H9 (cell line): ENCODE results near the gene TMEM273. TPM values are rescaled to one million over a fixed set of nuclear protein-coding genes. Genes with fewer than 3 reads are reported as not detected.

ENCODE experiments used
- DNase-seq: peaks from one replicate; pipeline ENCODE4 v3.0.0-alpha.2; 2017
- H2AFZ ChIP-seq: one replicate; pipeline ENCODE4 v1.6.1; 2013; ENCODE audit warnings: mild to moderate bottlenecking, low read length, control low read depth, moderate library complexity
- H2AK5ac ChIP-seq: 2 replicates; pipeline ENCODE4 v1.6.1; 2013; ENCODE audit warnings: low read length, control low read depth, mixed read lengths; ENCODE audit not compliant: insufficient read length
- H2BK120ac ChIP-seq: one replicate; pipeline ENCODE4 v1.6.1; 2013; ENCODE audit warnings: low read depth, mild to moderate bottlenecking, low read length, control low read depth, inconsistent platforms; ENCODE audit not compliant: poor library complexity, severe bottlenecking
- H2BK12ac ChIP-seq: 2 replicates; pipeline ENCODE4 v1.6.1; 2013; ENCODE audit warnings: low read length, control low read depth, mixed read lengths, low read depth; ENCODE audit not compliant: insufficient read length
- H2BK15ac ChIP-seq: 2 replicates; pipeline ENCODE4 v1.6.1; 2013; ENCODE audit warnings: low read depth, low read length, control low read depth
- H2BK20ac ChIP-seq: one replicate; pipeline ENCODE4 v1.6.1; 2013; ENCODE audit warnings: low read depth, mild to moderate bottlenecking, low read length, control low read depth, inconsistent platforms; ENCODE audit not compliant: poor library complexity, severe bottlenecking
- H2BK5ac ChIP-seq: 2 replicates; pipeline ENCODE4 v1.6.1; 2013; ENCODE audit warnings: low read length, control low read depth, mixed read lengths; ENCODE audit not compliant: insufficient read length
- H3K14ac ChIP-seq: 2 replicates; pipeline ENCODE4 v1.6.1; 2013; ENCODE audit warnings: low read length, control low read depth; ENCODE audit not compliant: insufficient read depth
- H3K18ac ChIP-seq: 2 replicates; pipeline ENCODE4 v1.6.1; 2013; ENCODE audit warnings: low read depth, mild to moderate bottlenecking, mixed read lengths, low read length, control low read depth; ENCODE audit not compliant: insufficient read length
- H3K23ac ChIP-seq: 2 replicates; pipeline ENCODE4 v1.6.1; 2013; ENCODE audit warnings: low read length, control low read depth, mixed read lengths, low read depth; ENCODE audit not compliant: insufficient read length
- H3K23me2 ChIP-seq: 2 replicates; pipeline ENCODE4 v1.6.1; 2013; ENCODE audit warnings: low read depth, mild to moderate bottlenecking, mixed read lengths, low read length, control low read depth; ENCODE audit not compliant: insufficient read length, poor library complexity, severe bottlenecking
- H3K27ac ChIP-seq: 2 replicates; pipeline ENCODE4 v1.5.1; 2013; ENCODE audit warnings: low read length, control low read depth, mixed read lengths, low read depth; ENCODE audit not compliant: insufficient read length
- H3K27me3 ChIP-seq: 2 replicates; pipeline ENCODE4 v1.6.1; 2013; ENCODE audit warnings: low read length, control low read depth, inconsistent platforms; ENCODE audit not compliant: insufficient read depth
- H3K4ac ChIP-seq: 2 replicates; pipeline ENCODE4 v1.6.1; 2013; ENCODE audit warnings: low read depth, mild to moderate bottlenecking, control low read depth, inconsistent platforms, low read length, moderate library complexity
- H3K4me1 ChIP-seq: 2 replicates; pipeline ENCODE4 v1.6.1; 2013; ENCODE audit warnings: low read length, control low read depth, inconsistent platforms; ENCODE audit not compliant: insufficient read depth
- H3K4me2 ChIP-seq: 2 replicates; pipeline ENCODE4 v1.6.1; 2013; ENCODE audit warnings: low read length, control low read depth, mixed read lengths; ENCODE audit not compliant: insufficient read length, insufficient read depth
- H3K56ac ChIP-seq: 2 replicates; pipeline ENCODE4 v1.6.1; 2013; ENCODE audit warnings: low read depth, mild to moderate bottlenecking, mixed read lengths, low read length, control low read depth; ENCODE audit not compliant: insufficient read length
- H3K79me1 ChIP-seq: 2 replicates; pipeline ENCODE4 v1.6.1; 2013; ENCODE audit warnings: low read depth, mild to moderate bottlenecking, moderate library complexity, low read length, control low read depth, inconsistent platforms; ENCODE audit not compliant: insufficient read depth, poor library complexity, severe bottlenecking
- H3K79me2 ChIP-seq: 2 replicates; pipeline ENCODE4 v1.6.1; 2013; ENCODE audit warnings: low read length, control low read depth, inconsistent platforms; ENCODE audit not compliant: insufficient read depth
- H3K9ac ChIP-seq: 2 replicates; pipeline ENCODE4 v1.6.1; 2013; ENCODE audit warnings: low read length, control low read depth, mixed read lengths; ENCODE audit not compliant: insufficient read length; ENCODE audit errors: extremely low read depth
- H3K9me3 ChIP-seq: one replicate; pipeline ENCODE4 v1.6.1; 2013; ENCODE audit warnings: low read depth, low read length, inconsistent platforms; ENCODE audit not compliant: control insufficient read depth
- H3T11ph ChIP-seq: one replicate; pipeline ENCODE4 v1.6.1; 2013; ENCODE audit warnings: mild to moderate bottlenecking, low read length, control low read depth, inconsistent platforms
- H4K20me1 ChIP-seq: one replicate; pipeline ENCODE4 v1.6.1; 2013; ENCODE audit not compliant: control insufficient read depth, insufficient read length, insufficient read depth
- H4K5ac ChIP-seq: 2 replicates; pipeline ENCODE4 v1.6.1; 2013; ENCODE audit warnings: low read depth, mild to moderate bottlenecking, mixed read lengths, low read length, control low read depth; ENCODE audit not compliant: insufficient read length
- H4K8ac ChIP-seq: replicated peaks from 2 replicates; pipeline ENCODE4 v1.6.1; 2013; ENCODE audit warnings: low read length, control low read depth, mixed read lengths, low read depth; ENCODE audit not compliant: insufficient read length
- H4K91ac ChIP-seq: 2 replicates; pipeline ENCODE4 v1.6.1; 2013; ENCODE audit warnings: low read depth, mild to moderate bottlenecking, moderate library complexity, mixed read lengths, low read length, control low read depth; ENCODE audit not compliant: insufficient read length
- H3K27ac Mint-ChIP-seq, 3 experiments: 2 replicates in 2 of 3; 3 replicates in 1 of 3; pipeline ENCODE4 v1.8.0; 2020 to 2021; ENCODE audit warnings: mixed read lengths in 3 of 3, mild to moderate bottlenecking in 1 of 3, moderate library complexity in 1 of 3
- H3K27me3 Mint-ChIP-seq: 2 replicates; pipeline ENCODE4 v1.8.0; 2021; ENCODE audit warnings: low read depth, mild to moderate bottlenecking, moderate library complexity, mixed read lengths
- H3K36me3 Mint-ChIP-seq, 3 experiments: 2 replicates in 2 of 3; 3 replicates in 1 of 3; pipeline ENCODE4 v1.8.0; 2020 to 2021; ENCODE audit warnings: low read depth in 3 of 3, mixed read lengths in 3 of 3; ENCODE audit not compliant: insufficient read depth in 1 of 3
- H3K4me1 Mint-ChIP-seq, 2 experiments: 2 replicates each; pipeline ENCODE4 v1.8.0; 2020; ENCODE audit warnings: mixed read lengths in 2 of 2
- H3K4me3 Mint-ChIP-seq, 2 experiments: 2 replicates in 1 of 2; 3 replicates in 1 of 2; pipeline ENCODE4 v1.8.0; 2020 to 2021; ENCODE audit warnings: mild to moderate bottlenecking in 2 of 2, mixed read lengths in 2 of 2, moderate library complexity in 1 of 2
- H3K9me3 Mint-ChIP-seq, 2 experiments: 2 replicates in 1 of 2; 3 replicates in 1 of 2; pipeline ENCODE4 v1.8.0; 2020; ENCODE audit warnings: mild to moderate bottlenecking in 2 of 2, mixed read lengths in 2 of 2, moderate library complexity in 1 of 2
- CTCF ChIP-seq: fragments of 200-600 bp; sonication (generic); conservative IDR thresholded peaks from 3 replicates; pipeline ENCODE4 v1.8.0; 2021; ENCODE audit warnings: antibody characterized with exemption, mild to moderate bottlenecking
- whole genome bisulfite sequencing: extraction: QIAGEN DNeasy Blood & Tissue Kit; methylation state at CpG from one replicate; pipeline ENCODE4 v1.1.7; 2013; ENCODE audit warnings: missing lambda C conversion rate, low lambda C conversion rate, mixed read lengths; ENCODE audit not compliant: insufficient read length; ENCODE audit errors: extremely low coverage; 5-methylcytosine and 5-hydroxymethylcytosine counted together
- total RNA-seq: library from RNA; stranded (reverse); gene quantifications from 2 replicates; pipeline ENCODE4 v1.2.1, GENCODE V29; 2021

Gene TMEM273
- total RNA-seq, 1 experiment from 2014 or later, result not detected

- Histone ChIP-seq H2BK20ac (no peak overlapping the region), H3K4me2 (no peak overlapping the region), H3K18ac (no peak overlapping the region), H3K23ac (no peak overlapping the region), H2BK12ac (no peak overlapping the region), H2AFZ (no peak overlapping the region), H2AK5ac (no peak overlapping the region), H2BK5ac (no peak overlapping the region), H3K27ac (no peak overlapping the region), H3K9me3 (no peaks in the 10 kb centered on the region), H3K14ac (no peak overlapping the region), H3K9ac (no peak overlapping the region), H3K79me2 (no peaks in the 10 kb centered on the region), H3K4ac (no peak overlapping the region), H4K8ac (no peak overlapping the region), H4K20me1 (no peaks in the 10 kb centered on the region), H3K4me1 (no peaks in the 10 kb centered on the region), H3K56ac (no peak overlapping the region), H3K23me2 (no peaks in the 10 kb centered on the region), H3T11ph (no peak overlapping the region), H3K27me3 (no peaks in the 10 kb centered on the region), H2BK15ac (no peak overlapping the region), H4K5ac (no peak overlapping the region), H2BK120ac (no peak overlapping the region), H3K79me1 (no peaks in the 10 kb centered on the region), H4K91ac (no peak overlapping the region)
- no peak overlapping the region for H3K27ac Mint-ChIP-seq
- no peak for TF ChIP-seq CTCF
- no peaks in the 10 kb centered on the region for H3K27me3 Mint-ChIP-seq
- no peak for DNase-seq
- peaks cover 8 to 14% of the 10 kb centered on the region in 2 experiments for H3K4me1 Mint-ChIP-seq
- WGBS, result no CpG with 5 or more reads among the region's 3 CpGs
- H3K9me3 Mint-ChIP-seq, result 0 out of 5 replicates have a peak, but pooled peaks cover 0 to 3% of the 10 kb centered on the region in 2 experiments
- no peak overlapping the region for H3K4me3 Mint-ChIP-seq
- no peaks in the 10 kb centered on the region; a peak in 1 of 7 replicates for H3K36me3 Mint-ChIP-seq
Measured at GRCh38 chr10:49172777-49173132, 15.4 kb downstream of the TMEM273 start.
